GM12891 (cell line): ENCODE results near the gene CYB5R4.

Source experiments
- PAX5 ChIP-seq: IDR thresholded peaks from 2 replicates; pipeline ENCODE4 v1.6.1; 2011; ENCODE audit warnings: low read length, moderate library complexity, mild to moderate bottlenecking; ENCODE audit not compliant: insufficient read depth, severe bottlenecking
- POLR2A ChIP-seq: IDR thresholded peaks from 2 replicates; pipeline ENCODE4 v1.6.1; 2011; ENCODE audit warnings: low read depth, low read length, control low read depth
- POLR2AphosphoS5 ChIP-seq: IDR thresholded peaks from 2 replicates; pipeline ENCODE4 v1.6.1; 2011; ENCODE audit warnings: low read depth, low read length, control low read depth
- SPI1 ChIP-seq: IDR thresholded peaks from 2 replicates; pipeline ENCODE4 v1.6.1; 2011; ENCODE audit warnings: low read depth, low read length, control low read depth
- TAF1 ChIP-seq: IDR thresholded peaks from 2 replicates; pipeline ENCODE4 v1.6.1; 2011; ENCODE audit warnings: low read depth, low read length, control low read depth

GRCh38 chr6:83868639-83869038 lies 9.2 kb downstream of the CYB5R4 start:
- TF ChIP-seq TAF1 (no peak), POLR2A (no peak), SPI1 (no peak), PAX5 (no peak), POLR2AphosphoS5 (no peak)
